T follicular helper cell (primary cell): ENCODE results near the gene UBTF.
"Not testable (repeated sequence)": the region's sequence is repeated elsewhere in the genome, so short reads cannot be mapped to it uniquely, and the experiment has no call there.

Experiments
- DNase-seq: peaks from one replicate; pipeline ENCODE4 v3.0.0-alpha.2; 2020; ENCODE audit warnings: low read depth

UBTF gene

DNA sequence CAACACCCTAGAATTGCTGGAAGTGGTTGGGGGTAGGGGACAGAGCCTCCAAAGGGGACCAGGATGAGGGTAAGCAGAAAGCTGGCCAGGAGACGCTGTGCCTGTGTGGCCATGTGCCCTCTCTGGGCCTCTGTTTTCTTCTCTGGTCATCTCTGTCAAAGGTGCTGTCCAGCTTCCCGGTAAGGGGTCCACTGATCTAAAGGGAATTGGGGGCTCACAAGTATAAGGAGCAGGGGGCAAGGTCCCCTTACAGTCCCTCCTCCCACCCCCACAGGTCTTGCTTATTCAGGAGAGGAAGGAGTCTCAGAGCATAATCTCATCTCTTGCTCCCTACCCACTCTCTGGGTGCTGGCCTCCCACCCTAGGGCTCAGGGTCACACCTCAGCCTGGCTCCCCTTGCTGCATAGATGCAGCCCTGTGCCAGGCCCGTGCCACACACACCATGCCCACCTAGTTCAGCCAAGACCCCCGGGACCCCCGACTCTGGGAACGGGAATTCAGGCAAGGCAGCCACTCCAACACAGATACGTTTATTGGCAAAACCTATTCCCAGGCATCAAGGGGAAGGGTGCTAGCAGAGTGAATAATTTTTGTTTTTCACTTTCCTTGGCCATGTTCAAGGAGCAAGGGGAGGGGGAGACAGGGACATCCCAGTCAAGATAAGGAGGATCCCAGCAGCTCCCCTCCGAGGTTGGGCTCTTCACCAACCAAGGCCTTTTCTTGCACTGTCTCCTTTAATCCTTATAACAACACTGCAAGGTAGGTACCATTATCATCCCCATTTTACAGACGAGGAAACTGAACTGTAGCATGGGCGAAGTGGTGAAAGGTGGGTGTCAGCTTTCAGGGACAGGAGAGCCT is 28.6 kb upstream of the UBTF start:
- no peak for DNase-seq

DNA sequence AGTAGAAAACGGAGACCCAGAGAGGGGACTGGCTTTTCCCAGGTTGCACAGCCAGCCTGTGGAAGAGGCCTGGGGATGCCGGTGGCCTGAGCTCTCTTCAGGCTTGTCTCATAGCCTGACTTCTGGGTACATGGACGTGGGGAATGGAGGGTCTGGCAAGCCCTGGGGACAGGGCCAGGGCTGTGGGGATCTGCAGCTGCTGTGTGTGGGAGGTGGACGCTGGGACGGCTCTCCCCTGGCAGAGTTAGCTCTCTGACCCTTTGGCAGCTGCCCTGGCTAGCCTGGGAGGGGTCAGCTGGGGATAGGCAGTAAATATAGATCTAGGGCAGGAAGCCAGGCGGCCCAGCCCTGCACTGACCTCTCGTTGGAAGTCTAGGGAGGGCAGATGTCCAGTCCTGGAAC is 28.0 kb upstream of the UBTF start:
- DNase-seq = no peak

DNA sequence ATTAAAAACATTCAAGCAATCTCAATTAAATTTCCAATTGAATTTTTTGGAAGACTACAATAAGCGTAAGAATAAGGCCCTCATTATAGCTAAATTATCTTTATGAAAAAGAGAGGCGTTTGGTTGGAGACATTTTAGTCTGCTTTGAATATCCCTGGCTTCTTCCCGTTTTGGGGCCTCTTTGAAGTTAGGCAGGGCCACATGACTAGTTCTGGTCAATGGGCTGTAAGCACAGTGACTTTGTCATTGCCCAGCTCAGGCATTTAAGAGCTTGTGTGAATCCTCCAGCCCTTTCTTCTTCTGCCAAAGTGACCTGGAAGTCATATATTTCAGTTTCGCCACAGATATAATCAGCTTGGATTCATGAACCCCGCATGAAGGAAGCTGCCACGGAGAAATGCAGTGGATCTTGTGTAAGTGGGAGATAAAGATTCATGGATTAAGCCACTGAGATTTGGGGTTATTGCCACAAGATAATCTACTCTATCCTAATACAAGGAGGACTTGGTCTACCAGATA is 21.7 kb upstream of the UBTF start:
- no peak for DNase-seq

DNA sequence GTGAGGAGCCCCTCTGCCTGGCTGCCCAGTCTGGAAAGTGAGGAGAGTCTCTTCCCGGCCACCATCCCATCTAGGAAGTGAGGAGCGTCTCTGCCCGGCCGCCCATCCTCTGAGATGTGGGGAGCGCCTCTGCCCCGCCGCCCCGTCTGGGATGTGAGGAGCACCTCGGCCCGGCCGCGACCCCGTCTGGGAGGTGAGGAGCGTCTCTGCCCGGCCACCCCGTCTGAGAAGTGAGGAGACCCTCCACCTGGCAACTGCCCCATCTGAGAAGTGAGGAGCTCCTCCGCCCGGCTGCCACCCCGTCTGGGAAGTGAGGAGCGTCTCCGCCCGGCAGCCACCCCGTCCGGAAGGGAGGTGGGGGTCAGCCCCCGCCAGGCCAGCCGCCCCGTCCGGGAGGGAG is 18.4 kb upstream of the UBTF start:
- not testable (repeated sequence) for DNase-seq

DNA sequence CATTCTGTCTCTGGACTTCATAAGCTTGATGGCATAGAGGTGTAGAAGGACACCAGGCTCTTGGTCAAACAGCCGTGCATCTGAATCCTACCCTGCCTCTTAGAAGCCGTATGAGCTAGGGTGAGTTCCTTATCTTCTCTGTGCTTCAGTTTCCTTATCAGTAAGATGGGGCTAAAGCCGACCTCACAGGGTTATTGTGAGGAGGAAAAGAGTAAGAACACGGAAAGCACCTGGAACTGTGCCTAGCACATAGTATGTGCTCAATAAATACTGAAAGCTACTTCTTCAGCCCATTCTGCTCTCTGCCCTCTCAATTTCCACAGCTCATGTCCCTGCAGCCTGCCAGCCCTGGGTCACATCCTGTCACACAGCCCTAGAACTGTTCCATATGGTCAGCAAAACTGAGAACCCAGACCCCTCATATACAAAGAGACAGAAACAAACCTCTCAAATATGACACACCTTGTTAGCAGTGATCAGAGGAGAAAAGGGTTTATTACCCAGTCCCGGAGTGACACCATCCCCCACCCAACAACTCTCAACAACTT is 17.0 kb upstream of the UBTF start:
- no peak for DNase-seq

DNA sequence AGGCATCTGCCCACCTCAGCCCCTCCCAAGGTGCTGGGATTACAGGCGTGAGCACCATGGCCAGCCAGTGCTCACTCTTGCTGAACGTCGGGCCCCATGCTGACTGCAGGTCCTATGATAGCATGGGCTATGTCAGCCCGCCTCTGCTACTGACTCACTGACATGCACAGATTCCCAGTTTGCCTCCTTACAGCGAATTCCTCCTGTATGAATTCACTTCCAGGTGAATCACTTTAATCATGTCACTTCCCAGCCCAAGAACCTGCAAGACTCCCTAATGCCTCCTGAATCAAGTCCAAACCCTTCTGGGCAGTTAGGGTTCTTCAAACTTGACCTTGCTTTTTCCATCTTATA is 16.1 kb upstream of the UBTF start:
- no peak for DNase-seq

DNA sequence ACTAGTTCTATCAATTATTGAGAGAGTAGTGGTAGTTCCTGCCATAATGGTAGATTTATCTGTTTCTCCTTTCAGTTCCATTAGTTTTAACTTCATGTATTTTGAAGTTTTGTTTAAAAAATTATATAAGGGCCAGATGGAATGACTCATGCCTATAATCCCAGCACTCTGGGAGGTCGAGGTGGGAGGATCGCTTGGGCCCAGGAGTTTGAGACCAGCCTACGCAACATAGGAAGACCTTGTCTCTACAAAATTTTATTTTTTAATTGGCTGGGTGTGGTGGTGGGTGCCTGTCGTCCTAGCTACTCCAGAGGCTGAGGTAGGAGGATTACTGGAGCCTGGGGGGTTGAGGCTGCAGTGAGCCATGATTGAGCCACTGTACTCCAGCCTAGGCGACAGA is 14.1 kb upstream of the UBTF start:
- no peak for DNase-seq

DNA sequence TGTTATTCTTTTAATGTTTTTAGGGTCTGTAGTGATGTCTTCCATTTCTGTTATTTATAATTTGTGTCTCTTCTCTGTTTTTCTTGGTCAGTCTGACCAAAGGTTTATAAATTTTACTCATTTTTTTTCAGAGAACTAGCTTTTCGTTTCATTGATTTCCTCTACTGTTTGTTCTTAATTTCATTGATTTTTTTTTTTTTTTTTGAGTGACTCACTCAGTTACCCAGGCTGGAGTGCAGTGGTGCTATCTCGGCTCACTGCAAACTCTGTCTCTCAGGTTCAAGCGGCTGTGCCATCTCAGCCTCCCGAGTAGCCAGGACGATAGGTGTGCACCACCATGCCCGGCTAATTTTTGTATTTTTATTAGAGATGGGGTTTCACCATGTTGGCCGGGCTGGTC is 12.6 kb upstream of the UBTF start:
- DNase-seq = no peak

DNA sequence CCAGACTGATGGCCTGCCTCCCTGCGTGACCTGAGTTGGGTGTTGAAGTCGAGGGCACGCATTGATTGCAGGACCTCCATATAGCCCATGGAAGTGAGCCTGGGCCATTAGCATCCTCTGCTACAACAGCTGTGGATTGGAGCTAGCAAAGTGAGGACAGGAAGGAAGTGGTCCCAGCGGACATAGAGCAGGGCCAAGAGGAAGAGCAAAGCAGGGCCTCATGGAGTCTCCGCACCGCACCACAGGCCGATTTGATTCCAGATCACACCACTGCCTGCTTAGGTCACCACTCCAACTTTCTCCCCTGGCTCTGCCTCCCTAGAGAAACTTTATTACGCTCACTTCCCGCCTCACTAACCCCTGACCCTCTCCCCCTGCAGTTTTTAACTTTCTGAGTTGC is 10.7 kb upstream of the UBTF start:
- DNase-seq = no peak

DNA sequence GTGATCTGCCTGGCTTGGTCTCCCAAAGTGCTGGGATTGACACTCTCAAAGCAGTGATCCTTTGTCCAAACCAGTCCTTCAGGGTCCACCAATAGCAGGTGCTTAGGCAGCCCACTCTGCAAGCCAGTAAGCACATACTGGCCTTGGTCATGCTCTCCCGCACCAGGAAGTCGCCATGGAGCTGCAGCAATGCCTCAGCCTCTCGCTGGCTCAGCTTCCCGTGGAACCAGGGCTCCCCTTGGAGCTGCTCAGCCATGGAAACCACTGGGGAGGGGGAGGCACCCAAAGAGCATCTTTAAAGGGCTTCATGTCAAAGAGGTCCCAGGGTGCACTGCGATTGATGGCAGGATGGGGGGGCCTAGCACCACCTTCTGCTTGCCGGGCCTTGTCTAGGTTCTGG is 9.6 kb upstream of the UBTF start:
- no peak for DNase-seq

DNA sequence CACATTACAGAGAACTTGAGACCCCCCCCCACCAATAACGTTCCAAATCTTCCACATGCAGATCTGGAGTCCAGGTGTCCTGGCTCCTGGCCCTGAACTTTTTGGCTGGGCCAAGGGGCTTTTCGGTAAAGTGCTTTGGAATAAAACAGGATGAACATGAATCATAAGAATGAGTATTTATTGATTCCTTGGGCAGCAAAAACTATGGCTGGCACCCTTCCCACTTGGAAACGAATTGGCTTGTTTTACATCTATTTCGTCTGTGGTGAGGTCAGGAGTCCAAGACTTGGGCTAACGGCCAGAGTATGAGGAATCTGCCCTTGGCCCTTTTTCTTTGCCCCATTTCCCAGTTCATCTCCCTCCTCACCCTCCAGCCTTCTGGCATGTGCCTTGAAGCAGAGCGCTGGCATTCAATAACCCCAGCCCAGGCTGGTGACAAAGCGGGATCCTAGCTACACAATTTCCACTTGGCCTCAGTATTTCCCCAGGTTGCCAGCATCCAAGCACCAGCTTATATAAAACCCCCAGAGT is 4.1 kb upstream of the UBTF start:
- no peak for DNase-seq

DNA sequence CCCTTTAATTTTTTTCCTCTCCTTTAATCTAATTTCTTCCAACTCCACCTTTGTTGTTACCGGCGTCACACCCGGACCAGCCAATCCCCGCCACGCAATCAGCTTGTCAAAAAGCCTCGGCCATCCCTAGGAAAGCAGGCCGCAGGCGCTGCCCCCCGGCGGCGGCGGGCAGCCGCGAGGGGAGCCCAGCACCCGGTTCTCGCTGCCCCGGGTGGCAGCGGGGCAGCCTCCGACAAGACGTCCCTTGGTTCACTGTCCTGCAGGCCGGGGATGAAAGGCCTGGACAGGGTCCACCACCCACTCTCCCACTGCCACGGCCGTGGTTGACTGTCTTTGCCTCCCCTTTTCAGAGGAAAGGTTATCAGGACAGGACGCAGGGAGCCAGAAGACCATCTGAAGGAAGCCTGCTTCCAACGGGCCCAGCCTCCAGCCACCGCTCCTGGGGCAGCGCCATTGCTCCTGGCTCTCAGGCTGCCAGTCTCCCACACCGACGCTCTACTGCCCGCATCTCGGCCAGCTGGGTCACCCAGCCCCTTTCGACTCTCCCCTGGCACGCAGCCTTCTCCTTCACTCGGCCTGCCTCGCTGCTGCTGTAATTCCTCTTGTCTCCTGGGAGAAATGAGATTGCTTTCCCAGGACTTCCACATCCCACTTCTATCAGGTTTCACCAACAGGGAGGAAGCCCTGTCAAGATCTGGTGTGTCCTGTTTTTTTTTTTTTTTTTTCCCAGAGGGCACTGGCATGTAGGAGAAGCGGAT is 2.8 kb upstream of the UBTF start:
- no peak for DNase-seq

DNA sequence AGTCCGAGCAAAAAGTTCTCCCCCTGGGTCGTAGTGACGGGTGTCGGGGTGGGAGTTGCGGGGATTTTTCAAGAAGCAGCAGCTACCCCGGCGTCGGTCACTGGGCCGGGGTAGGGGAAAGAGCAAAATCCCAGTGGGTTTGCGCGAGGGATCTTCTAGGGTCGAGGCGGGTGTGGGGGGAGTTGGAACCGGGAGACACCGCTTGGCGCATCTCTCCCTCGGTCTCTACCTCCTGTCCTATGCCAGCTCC is 2.3 kb upstream of the UBTF start:
- no peak for DNase-seq

DNA sequence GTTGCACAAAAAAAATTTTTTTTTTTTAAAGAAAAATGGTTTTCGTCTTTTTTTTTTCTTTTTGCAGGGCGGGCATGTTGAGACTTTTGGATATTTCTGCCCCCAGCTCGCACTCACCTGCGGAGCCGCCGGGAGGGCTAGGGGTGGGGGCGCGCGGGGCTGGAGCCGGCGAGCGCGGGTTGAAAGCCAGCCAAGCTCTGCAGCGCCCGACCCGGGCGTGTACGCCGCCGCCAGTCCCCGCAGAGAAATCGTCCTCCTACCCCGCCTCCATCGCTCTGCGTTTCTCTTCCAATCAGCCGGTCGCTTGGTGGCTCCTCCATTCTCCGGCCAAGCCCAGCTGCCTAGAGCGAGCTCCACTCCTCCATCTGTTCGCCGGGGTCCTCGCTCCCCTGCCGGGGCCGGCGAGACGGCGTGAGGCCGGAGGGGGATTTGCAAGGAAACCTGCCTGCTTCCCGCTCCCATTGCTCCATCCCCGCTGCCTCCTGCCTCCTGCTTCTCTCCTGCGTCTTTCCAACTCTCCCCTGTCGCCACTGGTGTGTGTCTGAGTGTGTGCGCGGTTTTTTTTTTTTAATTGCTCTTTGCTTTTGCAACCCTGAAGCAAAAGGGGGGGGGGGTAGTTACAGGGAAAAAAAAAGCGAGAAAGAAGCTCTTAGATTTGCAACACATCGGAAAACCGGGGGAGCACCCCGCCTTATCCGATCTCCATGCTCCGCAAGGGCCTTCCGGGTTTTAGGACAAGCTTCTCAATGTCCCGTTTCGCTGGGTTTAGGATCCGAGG is 1.8 kb upstream of the UBTF start:
- DNase-seq = peak; percentile 53

DNA sequence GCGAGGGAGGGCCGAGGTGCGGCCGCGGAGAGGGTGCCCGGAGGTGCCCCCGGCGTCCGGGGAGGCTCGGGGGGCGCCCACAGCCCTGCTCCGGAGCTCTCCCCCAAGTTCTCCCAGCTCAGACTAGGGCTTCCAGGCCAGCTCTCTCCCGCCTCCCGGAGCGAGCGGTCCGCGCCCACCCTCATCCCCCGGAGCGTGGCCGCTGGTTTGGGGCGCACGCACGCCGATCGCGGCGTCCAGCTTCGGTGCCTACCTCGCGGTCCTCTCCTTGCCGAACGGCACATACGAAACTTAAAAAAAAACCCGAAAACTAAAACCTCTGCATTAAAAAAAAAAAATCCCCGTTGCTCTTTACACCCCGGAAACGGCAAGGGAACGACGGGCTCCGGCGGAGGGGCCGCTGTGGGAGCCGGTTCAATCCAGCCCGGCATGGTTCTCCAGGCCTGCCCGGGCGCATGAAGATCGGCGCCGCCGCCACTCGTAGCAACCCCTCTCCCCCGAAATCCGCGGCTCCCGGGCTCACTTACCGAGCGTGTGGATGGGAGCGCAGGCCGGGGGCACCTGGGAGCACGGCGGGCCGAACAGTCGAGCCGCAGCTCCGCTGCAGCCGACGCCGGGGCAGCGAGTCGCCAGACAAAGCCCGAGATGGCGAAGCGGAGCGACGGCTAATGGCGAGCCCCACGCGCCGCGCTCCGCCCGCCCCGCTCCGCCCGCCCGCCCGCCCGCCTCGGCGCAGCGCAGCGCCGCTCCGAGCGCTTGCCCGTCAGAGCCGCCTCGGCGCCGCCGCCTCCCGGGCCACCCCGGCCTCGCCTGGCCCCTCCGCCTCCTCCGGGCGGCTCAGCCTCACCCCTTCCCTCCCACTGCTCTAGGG is 973 bp upstream of the UBTF start:
- DNase-seq = peak; percentile 50

DNA sequence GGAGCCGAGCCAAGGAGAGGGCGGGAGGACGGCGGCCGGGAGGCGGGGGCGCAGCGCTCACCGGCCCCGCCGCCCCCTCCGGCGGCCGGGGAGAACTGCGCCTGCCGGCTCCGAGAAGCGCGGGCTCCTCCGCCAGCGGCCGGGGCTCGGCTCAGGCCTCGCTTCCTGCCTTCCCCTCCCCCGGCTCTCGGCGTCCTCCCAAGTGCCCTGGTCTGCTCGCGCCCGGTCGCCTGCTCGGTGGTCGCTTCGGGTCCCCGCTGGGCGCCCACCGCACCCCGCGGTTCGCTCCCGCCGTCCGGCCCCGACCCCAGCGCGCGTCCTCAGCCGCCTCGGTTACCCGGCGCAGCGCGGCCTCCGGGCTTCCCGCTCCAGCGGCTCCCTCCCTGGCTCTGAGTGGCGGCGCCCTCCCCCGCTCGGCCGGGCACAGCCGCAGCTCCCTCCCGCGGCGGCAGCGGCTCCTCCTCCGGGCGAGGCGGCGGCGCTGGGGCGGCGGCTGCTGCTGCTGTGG is 313 bp downstream of the UBTF start:
- DNase-seq = peak; percentile 60

DNA sequence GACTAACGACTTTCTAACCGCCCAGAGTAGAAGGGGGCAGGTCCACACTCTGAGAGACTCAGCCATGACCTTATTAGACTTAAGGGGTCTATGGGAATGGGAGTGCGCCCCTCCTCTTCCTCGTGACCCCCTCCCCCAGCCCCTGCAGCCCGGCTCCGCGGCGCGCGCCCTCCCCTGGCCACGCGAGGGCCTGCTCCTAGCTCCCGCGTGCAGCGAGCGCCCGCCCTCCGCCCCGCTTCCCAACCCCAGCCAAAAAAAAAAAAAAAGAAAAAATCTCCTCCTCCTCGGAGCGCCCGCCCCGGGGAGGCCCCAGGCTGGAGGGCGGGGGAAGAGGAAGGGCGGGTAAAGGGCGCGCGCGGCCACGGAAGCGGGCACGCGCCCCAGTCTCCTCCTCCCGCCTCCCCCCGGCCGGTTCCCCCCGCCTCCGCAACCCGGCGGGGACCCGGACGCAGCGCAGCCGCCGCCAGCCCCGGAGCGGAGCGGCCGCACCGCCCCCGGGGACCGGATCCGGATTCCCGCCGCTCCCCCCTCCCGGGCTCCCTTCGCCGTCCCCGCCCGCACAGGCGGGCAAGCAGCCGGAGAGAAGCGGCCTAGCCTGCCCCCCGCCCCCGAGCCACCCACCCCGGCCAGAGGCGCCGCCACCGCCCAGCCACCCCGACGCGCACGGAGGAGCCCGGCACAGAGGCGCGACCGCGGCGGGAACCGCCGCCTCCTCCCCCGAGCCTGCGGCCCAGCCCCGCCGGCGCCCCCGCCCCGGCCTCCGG is 949 bp downstream of the UBTF start:
- peak; percentile 82 for DNase-seq

DNA sequence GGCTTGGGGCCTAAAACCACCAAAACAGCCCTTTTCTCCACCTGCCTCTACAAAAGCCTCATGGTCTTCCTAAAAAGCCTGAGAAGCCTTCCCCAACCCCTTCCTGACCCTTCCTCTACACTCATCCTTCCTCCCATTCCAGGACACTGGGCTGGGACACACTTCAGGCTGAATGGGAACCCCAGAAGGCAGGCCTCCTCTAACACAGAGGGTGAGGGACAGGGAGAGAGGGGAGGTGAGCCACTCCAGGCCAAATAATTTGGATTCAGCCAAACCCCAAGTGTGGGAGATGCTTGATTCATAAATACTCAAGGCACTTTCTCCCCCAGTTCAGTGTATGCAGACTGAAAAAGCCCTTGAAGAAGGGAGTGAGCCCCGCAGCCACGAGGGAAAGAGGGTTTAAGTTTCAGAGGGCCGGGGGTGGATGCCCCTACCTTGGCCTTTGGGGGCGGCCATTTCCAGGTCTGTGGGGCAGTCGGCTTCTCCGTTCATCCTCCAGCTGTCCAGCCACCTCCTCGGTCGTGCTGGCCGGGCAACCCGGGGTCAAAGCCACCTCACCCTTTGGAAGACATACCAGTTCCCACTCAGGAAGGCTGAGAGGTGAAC is 1.6 kb downstream of the UBTF start:
- no peak for DNase-seq

DNA sequence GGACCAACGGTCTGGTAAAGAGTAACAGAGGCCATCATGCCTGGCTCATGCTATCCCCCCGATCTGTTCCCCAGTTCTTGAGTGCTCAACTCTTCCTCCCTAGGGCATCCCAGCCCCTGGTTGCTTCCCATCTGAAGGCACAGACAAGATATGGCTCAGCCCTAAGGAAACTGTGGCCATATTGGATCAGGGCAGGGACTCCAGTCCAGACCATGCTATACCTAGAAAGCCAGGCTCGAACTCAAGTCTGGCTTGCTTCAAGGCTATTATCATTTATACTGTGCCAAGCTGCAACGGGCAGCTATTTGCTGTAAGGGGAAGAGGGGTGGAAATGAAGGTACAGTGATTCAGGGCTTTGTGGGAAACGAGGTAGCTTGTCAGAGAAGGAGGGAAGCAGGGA is 2.8 kb downstream of the UBTF start:
- DNase-seq = no peak

DNA sequence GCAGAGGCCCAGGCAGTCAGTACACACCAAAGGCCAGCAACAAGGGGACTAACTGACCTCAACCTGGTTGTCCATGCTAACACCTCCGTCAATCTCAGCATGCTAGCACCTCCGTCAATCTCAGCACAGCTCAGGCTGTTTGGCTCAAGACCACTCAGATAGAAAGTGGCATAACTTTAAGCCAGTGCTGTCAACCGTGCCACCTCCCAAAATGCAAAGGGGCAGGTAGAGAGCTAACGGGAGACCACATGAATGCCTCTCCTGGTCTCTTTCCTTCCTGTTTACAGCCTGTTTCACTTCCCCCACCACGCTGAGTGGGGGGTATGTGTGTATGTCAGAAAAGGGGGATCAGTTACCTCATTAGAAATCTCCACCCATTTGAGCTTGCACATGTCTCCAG is 3.3 kb downstream of the UBTF start:
- no peak for DNase-seq
